PC-9 (cell line): ENCODE results near the gene ZFAND3.

Source experiments
- EZH2 ChIP-seq: fragments of 200-600 bp; sonication (generic); IDR thresholded peaks from 2 replicates; pipeline ENCODE4 v1.8.0; 2017; ENCODE audit warnings: antibody characterized with exemption, low read depth
- TF ChIP-seq, protein P1 (sequence below): fragments of 200-600 bp; sonication (generic); conservative IDR thresholded peaks from 2 replicates; pipeline ENCODE4 v1.6.1; 2017; ENCODE audit warnings: mixed run types, antibody characterized with exemption, mild to moderate bottlenecking, moderate library complexity

DNA sequence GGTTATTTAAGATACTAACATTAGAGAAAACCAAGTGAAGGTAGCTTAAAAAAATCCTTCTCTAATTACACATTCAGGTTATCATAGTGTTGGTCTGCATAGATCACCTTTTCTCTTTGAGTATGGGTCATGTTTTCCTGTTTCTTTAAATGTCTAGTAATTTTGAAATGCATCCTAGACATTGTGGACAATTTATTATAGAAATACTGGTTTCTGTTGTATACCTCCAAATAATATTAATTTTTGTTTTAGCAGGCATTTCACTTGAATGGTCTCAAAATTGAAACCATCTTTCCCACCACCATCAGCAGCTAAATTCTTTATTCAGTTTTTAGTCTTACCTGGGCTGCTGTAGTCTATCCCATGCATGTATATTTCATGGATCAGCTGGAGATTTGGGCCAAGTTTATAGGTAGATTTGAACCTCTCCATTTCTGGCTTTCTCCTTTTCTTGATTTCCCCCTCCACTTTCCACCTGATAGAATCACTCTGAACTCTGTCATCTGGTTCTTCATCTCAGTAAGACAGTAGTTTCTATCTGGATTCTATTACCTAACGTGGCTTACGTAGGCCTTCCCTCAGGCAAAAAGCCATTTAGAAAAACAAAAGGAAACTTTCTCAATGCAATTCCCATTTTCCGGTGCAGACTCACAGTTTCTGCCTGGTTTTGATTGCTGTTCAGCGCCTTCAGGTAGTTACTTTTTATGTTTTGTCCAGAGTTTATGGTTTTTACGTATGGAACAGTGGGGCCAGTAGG, 52.3 kb downstream of the ZFAND3 start:
- TF ChIP-seq, protein P1, sequence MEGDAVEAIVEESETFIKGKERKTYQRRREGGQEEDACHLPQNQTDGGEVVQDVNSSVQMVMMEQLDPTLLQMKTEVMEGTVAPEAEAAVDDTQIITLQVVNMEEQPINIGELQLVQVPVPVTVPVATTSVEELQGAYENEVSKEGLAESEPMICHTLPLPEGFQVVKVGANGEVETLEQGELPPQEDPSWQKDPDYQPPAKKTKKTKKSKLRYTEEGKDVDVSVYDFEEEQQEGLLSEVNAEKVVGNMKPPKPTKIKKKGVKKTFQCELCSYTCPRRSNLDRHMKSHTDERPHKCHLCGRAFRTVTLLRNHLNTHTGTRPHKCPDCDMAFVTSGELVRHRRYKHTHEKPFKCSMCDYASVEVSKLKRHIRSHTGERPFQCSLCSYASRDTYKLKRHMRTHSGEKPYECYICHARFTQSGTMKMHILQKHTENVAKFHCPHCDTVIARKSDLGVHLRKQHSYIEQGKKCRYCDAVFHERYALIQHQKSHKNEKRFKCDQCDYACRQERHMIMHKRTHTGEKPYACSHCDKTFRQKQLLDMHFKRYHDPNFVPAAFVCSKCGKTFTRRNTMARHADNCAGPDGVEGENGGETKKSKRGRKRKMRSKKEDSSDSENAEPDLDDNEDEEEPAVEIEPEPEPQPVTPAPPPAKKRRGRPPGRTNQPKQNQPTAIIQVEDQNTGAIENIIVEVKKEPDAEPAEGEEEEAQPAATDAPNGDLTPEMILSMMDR = no peak
- no peak for TF ChIP-seq EZH2
